GM18858 (cell line): ENCODE results near the gene ARPP21.
"Not testable (repeated sequence)": the region's sequence is repeated elsewhere in the genome, so short reads cannot be mapped to it uniquely, and the experiment has no call there.

Experiments used
- ATAC-seq: cut with Tn5 transposase; IDR thresholded peaks from one replicate; pipeline ENCODE4 v1.9.1; 2021; ENCODE audit not compliant: unreplicated experiment

Gene ARPP21

GRCh38 chr3:35776346-35776745, 137.0 kb downstream of the ARPP21 start:
- no peak for ATAC-seq

GRCh38 chr3:35777065-35777464, 137.7 kb downstream of the ARPP21 start:
- ATAC-seq, result no peak

- ATAC-seq, result no peak
These were observed 138.5 kb downstream of the ARPP21 start for GRCh38 chr3:35777563-35778554.

- ATAC-seq, result no peak
These were observed 140.3 kb downstream of the ARPP21 start for GRCh38 chr3:35779611-35780010.

GRCh38 chr3:35780800-35781199, 141.5 kb downstream of the ARPP21 start:
- ATAC-seq, result no peak

GRCh38 chr3:35781558-35781957, 142.2 kb downstream of the ARPP21 start:
- no peak for ATAC-seq

GRCh38 chr3:35782355-35782754, 143.0 kb downstream of the ARPP21 start:
- no peak for ATAC-seq

- ATAC-seq, result no peak
These were observed 144.8 kb downstream of the ARPP21 start for GRCh38 chr3:35784169-35784568.

GRCh38 chr3:35785234-35785888, 146.0 kb downstream of the ARPP21 start:
- ATAC-seq, result no peak

- no peak for ATAC-seq
These were observed 148.6 kb downstream of the ARPP21 start for GRCh38 chr3:35787936-35788335.

- ATAC-seq, result no peak
These were observed 149.9 kb downstream of the ARPP21 start for GRCh38 chr3:35789042-35789831.

- ATAC-seq, result no peak
These were observed 151.4 kb downstream of the ARPP21 start for GRCh38 chr3:35790764-35791163.

- ATAC-seq, result no peak
These were observed 154.3 kb downstream of the ARPP21 start for GRCh38 chr3:35793667-35794066.

GRCh38 chr3:35800960-35801459, 161.7 kb downstream of the ARPP21 start:
- ATAC-seq, result no peak

- no peak for ATAC-seq
These were observed 175.2 kb downstream of the ARPP21 start for GRCh38 chr3:35814531-35814930.

GRCh38 chr3:35815796-35816195, 176.5 kb downstream of the ARPP21 start:
- not testable (repeated sequence) for ATAC-seq

GRCh38 chr3:35817216-35817615, 177.9 kb downstream of the ARPP21 start:
- ATAC-seq, result no peak

- no peak for ATAC-seq
These were observed 192.8 kb downstream of the ARPP21 start for GRCh38 chr3:35832140-35832571.
